Bronchial epithelial cell (primary cell): ENCODE results near the gene TCF7L2. TPM values are rescaled to one million over a fixed set of nuclear protein-coding genes. Genes with fewer than 3 reads are reported as not detected.

Experiments used
- DNase-seq: peaks from one replicate; pipeline ENCODE4 v3.0.0-alpha.2; 2010; ENCODE audit warnings: low read depth
- FAIRE-seq: peaks from 2 replicates; lab custom pipeline; 2011; peaks lifted over from hg19 to GRCh38; lab: Jason Lieb, UNC
- H3K27me3 ChIP-seq: 2 replicates; pipeline ENCODE4 v1.5.1; 2011; ENCODE audit warnings: low read length; ENCODE audit not compliant: control insufficient read depth, insufficient read depth
- H3K36me3 ChIP-seq: 2 replicates; pipeline ENCODE4 v1.5.1; 2011; ENCODE audit warnings: low read length; ENCODE audit not compliant: control insufficient read depth, insufficient read depth
- H3K4me3 ChIP-seq: 2 replicates; pipeline ENCODE4 v1.5.1; 2011; ENCODE audit warnings: mild to moderate bottlenecking, low read depth, low read length, control low read depth
- total RNA-seq: library from RNA; depleted of rRNA; stranded (reverse); fragments of >200 nt; gene quantifications from 2 replicates; pipeline ENCODE4 v1.2.1, GENCODE V29; 2014
- TF ChIP-seq, protein P1 (sequence below): IDR thresholded peaks from 2 replicates; pipeline ENCODE4 v1.5.1; 2011; ENCODE audit warnings: mild to moderate bottlenecking, moderate library complexity, low read length, control low read depth, inconsistent platforms; ENCODE audit not compliant: insufficient read depth, severe bottlenecking

Gene TCF7L2
- total RNA-seq, 1 donor from 2014 or later, result 1.1 TPM

DNA sequence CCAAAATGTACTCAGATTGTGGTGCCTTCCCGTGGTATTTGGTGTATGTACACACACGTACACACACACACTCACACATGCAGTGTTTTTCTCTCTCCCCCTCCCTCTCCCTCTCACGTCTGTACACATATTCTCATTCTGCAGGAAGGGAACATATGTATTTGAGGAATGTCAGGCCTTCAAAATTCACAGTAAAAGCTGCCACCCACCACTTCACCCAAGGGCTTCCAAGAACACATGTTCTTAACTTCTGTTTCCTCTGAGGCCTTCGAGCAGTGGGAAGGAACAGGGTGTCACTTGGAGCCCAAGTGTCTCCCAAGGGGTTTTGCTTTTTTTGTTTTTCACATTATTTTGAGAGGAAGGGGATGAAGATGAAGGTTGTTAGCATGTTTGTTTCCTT, 198.9 kb downstream of the TCF7L2 start:
- TF ChIP-seq, protein P1, sequence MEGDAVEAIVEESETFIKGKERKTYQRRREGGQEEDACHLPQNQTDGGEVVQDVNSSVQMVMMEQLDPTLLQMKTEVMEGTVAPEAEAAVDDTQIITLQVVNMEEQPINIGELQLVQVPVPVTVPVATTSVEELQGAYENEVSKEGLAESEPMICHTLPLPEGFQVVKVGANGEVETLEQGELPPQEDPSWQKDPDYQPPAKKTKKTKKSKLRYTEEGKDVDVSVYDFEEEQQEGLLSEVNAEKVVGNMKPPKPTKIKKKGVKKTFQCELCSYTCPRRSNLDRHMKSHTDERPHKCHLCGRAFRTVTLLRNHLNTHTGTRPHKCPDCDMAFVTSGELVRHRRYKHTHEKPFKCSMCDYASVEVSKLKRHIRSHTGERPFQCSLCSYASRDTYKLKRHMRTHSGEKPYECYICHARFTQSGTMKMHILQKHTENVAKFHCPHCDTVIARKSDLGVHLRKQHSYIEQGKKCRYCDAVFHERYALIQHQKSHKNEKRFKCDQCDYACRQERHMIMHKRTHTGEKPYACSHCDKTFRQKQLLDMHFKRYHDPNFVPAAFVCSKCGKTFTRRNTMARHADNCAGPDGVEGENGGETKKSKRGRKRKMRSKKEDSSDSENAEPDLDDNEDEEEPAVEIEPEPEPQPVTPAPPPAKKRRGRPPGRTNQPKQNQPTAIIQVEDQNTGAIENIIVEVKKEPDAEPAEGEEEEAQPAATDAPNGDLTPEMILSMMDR, result no peak
- Histone ChIP-seq H3K27me3 (no peaks in the 10 kb centered on the region), H3K4me3 (no peak overlapping the region), H3K36me3 (peaks cover 19% of the 10 kb centered on the region)
- peak; percentile 76 for FAIRE-seq
- DNase-seq, result no peak

DNA sequence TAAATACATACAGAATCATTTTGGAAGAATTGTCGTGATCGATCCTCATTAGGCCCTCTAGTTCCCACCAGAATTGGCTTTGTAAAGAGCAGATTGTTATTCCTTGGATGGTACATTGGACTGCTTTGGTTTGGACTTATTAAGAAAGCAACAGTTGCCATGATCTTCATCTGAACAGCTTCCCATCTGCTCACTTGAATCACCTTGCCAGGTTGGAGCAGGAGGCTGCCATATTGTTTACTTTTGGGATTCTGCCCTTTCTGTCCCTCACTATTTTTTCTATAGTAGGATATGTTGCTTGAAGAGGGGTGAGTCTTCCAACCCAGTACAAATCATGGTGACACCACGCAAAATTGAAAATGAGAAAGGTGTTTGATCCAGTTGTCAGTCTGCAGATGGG, 199.6 kb downstream of the TCF7L2 start:
- H3K4me3 ChIP-seq, result no peak overlapping the region
- TF ChIP-seq, protein P1, result no peak
- no peak for DNase-seq
- FAIRE-seq, result no peak
- H3K36me3 ChIP-seq, result peaks cover 21% of the 10 kb centered on the region
- no peaks in the 10 kb centered on the region for H3K27me3 ChIP-seq

DNA sequence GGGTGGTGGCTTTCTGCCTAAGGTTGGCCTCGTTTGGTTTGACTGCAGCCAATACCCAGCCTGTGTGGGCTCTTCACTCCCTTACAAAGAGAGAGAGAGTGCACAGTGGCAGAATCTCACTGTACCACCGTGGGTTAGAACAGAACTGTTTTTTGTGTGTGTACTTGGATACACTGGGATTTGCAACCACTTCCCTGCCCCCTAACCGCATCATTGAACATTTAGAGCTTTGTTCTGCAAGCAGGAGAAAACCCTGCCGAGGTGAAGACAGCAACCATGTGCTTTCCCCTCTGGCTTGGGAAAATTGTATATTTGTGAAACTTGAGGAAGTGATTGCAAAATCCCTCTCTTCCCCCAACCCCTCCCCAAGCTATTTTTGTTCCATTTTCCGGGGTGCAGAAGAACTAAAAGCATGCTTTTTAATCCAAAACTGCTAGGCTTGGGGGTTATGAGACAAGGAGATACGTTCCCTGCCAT, 201.2 kb downstream of the TCF7L2 start:
- peaks cover 20% of the 10 kb centered on the region for H3K36me3 ChIP-seq
- no peak for DNase-seq
- H3K27me3 ChIP-seq, result no peaks in the 10 kb centered on the region
- FAIRE-seq, result peak; percentile 47
- H3K4me3 ChIP-seq, result no peak overlapping the region
- TF ChIP-seq, protein P1, result no peak

DNA sequence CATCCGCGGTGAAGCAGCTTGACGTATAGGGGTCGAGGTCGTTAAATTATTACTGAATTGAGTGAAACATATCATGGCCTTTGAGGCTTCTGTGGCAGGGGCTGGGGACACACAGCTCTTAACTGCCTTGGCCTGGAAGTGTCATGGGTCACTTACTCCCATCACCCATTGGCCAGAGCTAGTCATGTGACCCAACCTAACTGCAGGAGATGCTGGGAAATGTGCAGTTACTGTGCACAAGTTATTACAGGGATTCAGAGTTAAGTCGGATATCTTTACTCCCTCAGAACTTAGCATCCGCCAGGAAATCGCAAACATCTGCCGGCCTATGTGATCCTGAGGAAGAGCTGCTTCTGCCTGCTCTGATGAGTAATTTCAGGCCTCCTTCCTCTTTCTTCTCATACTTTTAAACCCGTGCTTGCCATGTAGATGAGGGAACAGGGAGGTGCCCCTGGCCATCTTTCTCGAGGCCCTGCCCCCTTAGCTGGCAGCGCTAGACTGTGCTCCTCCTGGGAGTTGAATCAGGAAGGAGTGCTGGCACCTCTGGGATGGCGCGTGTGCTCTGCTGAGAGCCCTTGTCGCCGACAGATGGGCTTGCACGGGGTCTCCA, 203.6 kb downstream of the TCF7L2 start:
- Histone ChIP-seq H3K27me3 (no peaks in the 10 kb centered on the region), H3K4me3 (no peak overlapping the region), H3K36me3 (peaks cover 23% of the 10 kb centered on the region)
- TF ChIP-seq, protein P1, result no peak
- FAIRE-seq (no peak), DNase-seq (no peak)

DNA sequence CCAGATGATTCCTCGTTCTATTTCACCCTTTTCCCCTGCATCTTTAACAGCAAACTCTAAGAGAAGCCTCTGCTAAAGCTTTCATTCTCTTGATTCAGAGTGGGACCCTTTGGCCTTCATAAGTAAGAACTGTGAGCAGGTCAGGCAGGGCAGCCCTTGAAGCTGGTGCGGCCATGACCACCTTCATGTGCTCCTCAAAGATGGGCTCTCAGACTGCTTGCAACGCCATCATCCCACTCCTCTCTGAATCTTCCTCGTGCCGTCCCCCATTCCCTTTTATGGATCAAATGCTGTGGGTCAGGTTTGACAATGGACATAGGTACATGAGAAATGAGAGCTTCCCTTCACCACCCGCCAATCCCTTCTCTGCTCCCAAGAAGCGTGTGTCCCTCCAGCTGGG, 207.4 kb downstream of the TCF7L2 start:
- TF ChIP-seq, protein P1, result no peak
- Histone ChIP-seq H3K4me3 (no peak overlapping the region), H3K27me3 (no peaks in the 10 kb centered on the region), H3K36me3 (peaks cover 17% of the 10 kb centered on the region)
- DNase-seq (no peak), FAIRE-seq (peak; percentile 55)

DNA sequence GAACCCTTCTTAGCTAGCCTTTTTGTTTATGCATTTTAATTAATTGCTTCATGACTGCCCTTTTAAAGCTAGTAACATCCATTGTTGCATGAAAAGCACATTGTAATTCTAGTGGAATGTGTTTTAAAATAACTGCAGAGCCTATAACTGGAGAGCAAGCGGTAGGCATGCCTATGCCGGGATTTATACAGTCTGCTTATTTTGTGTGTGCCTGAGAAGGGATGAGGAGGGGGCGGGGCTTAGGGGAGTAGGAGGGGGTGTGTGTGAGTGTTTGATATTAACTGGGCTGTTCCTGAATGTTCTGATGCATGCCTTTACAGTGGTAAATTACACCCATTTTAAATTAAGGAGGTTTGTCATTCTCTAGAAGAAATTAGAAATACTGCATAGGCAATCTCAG, 208.1 kb downstream of the TCF7L2 start:
- no peak for FAIRE-seq
- Histone ChIP-seq H3K36me3 (peaks cover 11% of the 10 kb centered on the region), H3K27me3 (no peaks in the 10 kb centered on the region), H3K4me3 (no peak overlapping the region)
- TF ChIP-seq, protein P1, result no peak
- DNase-seq, result no peak
